ENCODE data around the gene CD8B2.
A peak's percentile ranks its signal among the peaks of the same experiment; 100 is the strongest.
"Not testable (repeated sequence)": the region's sequence is repeated elsewhere in the genome, so short reads cannot be mapped to it uniquely, and the experiment has no call there.

Gene CD8B2

GRCh38 chr2:106486551-106487385, at the start of gene CD8B2:
TSS of gene CD8B2 (plus strand) at chr2:106487364. CDS start at chr2:106487427, 63 bp downstream.
- not testable (repeated sequence) for DNase-seq (ENCODE audit: low read depth)

GRCh38 chr2:106461882-106462281, 25.3 kb upstream of the CD8B2 start:
- not testable (repeated sequence) for DNase-seq (ENCODE audit: low read depth)

- not testable (repeated sequence) for DNase-seq (ENCODE audit: low read depth)
These were observed 19.6 kb upstream of the CD8B2 start for GRCh38 chr2:106467516-106467915.

GRCh38 chr2:106468107-106468506, 19.1 kb upstream of the CD8B2 start, which contains the start of gene RGPD3:
TSS of gene RGPD3 (minus strand) at chr2:106468413. CDS start at chr2:106468288, 125 bp downstream.
- DNase-seq (ENCODE audit: low read depth), result not testable (repeated sequence)

- peak; percentile 36 for DNase-seq (ENCODE audit: low read depth)
These were observed 16.5 kb upstream of the CD8B2 start for GRCh38 chr2:106470658-106471057.

GRCh38 chr2:106477647-106478046, 9.5 kb upstream of the CD8B2 start:
- DNase-seq (ENCODE audit: low read depth), result not testable (repeated sequence)

GRCh38 chr2:106479563-106479962, 7.6 kb upstream of the CD8B2 start:
- not testable (repeated sequence) for DNase-seq (ENCODE audit: low read depth)

GRCh38 chr2:106487386-106488191, 425 bp downstream of the CD8B2 start:
- not testable (repeated sequence) for DNase-seq (ENCODE audit: low read depth)

GRCh38 chr2:106489701-106490100, 2.5 kb downstream of the CD8B2 start:
- DNase-seq (ENCODE audit: low read depth), result not testable (repeated sequence)

- not testable (repeated sequence) for DNase-seq (ENCODE audit: low read depth)
These were observed 5.2 kb downstream of the CD8B2 start for GRCh38 chr2:106492399-106492798.

GRCh38 chr2:106492913-106493312, 5.7 kb downstream of the CD8B2 start:
- DNase-seq (ENCODE audit: low read depth), result not testable (repeated sequence)

- not testable (repeated sequence) for DNase-seq (ENCODE audit: low read depth)
These were observed 11.4 kb downstream of the CD8B2 start for GRCh38 chr2:106498549-106498948.

GRCh38 chr2:106500350-106500749, 13.2 kb downstream of the CD8B2 start:
- not testable (repeated sequence) for DNase-seq (ENCODE audit: low read depth)

GRCh38 chr2:106502351-106502750, 15.2 kb downstream of the CD8B2 start:
- not testable (repeated sequence) for DNase-seq (ENCODE audit: low read depth)

- DNase-seq (ENCODE audit: low read depth), result not testable (repeated sequence)
These were observed 17.0 kb downstream of the CD8B2 start for GRCh38 chr2:106504192-106504591.

- DNase-seq (ENCODE audit: low read depth), result not testable (repeated sequence)
These were observed 17.6 kb downstream of the CD8B2 start for GRCh38 chr2:106504787-106505186.

- DNase-seq (ENCODE audit: low read depth), result not testable (repeated sequence)
These were observed 19.0 kb downstream of the CD8B2 start for GRCh38 chr2:106506002-106506687.

- DNase-seq (ENCODE audit: low read depth), result not testable (repeated sequence)
These were observed 21.7 kb downstream of the CD8B2 start for GRCh38 chr2:106508660-106509373.

GRCh38 chr2:106509374-106509770, 22.2 kb downstream of the CD8B2 start:
- not testable (repeated sequence) for DNase-seq (ENCODE audit: low read depth)

- not testable (repeated sequence) for DNase-seq (ENCODE audit: low read depth)
These were observed 23.6 kb downstream of the CD8B2 start for GRCh38 chr2:106510791-106511190.

- DNase-seq (ENCODE audit: low read depth), result peak; percentile 16
These were observed 24.3 kb downstream of the CD8B2 start for GRCh38 chr2:106511476-106511901.
